GM19023 (cell line): ENCODE results near the gene PIP.
"Not testable (repeated sequence)": the region's sequence is repeated elsewhere in the genome, so short reads cannot be mapped to it uniquely, and the experiment has no call there.

Experiments used
- ATAC-seq: cut with Tn5 transposase; IDR thresholded peaks from one replicate; pipeline ENCODE4 v1.9.1; 2021; ENCODE audit warnings: mild to moderate bottlenecking, moderate library complexity; ENCODE audit not compliant: unreplicated experiment

Gene PIP, protein sequence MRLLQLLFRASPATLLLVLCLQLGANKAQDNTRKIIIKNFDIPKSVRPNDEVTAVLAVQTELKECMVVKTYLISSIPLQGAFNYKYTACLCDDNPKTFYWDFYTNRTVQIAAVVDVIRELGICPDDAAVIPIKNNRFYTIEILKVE

DNA sequence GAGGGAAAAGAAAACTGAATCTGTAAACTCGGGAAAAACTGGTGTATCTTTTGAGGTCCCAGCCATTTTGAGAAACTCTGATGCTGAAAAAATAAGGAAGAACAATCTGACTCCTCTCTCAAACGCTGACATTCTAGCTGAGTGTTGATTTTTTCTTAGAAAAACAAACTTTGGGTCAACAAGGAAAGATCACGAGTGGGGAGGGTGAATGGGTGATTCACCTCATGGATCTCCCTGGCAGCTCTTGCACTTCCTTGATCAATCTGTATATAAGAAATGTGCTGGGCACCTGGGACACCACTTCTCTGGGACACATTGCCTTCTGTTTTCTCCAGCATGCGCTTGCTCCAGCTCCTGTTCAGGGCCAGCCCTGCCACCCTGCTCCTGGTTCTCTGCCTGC is at the start of gene PIP:
Gene PIP (plus strand): TSS at position 297 of the 400 bp plus-strand sequence. CDS start 40 bp downstream, at position 337.
- no peak for ATAC-seq

DNA sequence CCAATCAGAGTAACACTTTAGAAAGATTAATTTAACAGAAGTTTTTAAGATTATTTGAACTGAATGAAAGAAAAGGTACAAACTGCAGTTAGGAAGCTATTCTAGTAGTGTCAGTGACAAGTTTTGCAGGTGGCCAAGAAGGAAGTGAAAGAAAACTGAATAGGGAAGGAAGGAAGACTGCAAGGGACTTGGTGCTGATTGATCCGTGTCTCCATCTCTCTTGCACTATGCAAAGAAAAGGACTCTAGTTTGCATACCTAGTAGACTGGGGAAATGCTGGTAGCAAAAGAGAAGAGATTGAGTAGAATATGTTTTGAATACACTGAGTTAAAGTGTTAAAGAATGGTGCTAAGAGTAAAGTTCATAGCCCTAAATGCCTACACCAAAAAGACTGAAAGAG is 46.8 kb upstream of the PIP start:
- ATAC-seq = no peak

DNA sequence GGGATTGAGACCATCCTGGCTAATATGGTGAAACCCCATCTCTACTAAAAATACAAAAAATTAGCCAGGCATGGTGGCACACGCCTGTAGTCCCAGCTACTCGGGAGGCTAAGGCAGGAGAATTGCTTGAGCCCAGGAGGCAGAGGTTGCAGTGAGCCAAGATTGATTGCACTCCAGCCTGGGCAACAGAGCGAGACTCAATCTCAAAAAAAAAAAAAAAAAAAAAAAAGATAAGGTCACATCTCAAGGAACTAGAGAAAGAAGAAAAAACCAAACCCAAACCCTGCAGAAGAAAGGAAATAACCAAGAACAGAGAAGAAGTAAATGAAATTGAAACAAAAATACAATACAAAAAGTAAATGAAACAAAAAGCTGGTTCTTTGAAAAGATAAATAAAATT is 46.3 kb upstream of the PIP start:
- not testable (repeated sequence) for ATAC-seq

DNA sequence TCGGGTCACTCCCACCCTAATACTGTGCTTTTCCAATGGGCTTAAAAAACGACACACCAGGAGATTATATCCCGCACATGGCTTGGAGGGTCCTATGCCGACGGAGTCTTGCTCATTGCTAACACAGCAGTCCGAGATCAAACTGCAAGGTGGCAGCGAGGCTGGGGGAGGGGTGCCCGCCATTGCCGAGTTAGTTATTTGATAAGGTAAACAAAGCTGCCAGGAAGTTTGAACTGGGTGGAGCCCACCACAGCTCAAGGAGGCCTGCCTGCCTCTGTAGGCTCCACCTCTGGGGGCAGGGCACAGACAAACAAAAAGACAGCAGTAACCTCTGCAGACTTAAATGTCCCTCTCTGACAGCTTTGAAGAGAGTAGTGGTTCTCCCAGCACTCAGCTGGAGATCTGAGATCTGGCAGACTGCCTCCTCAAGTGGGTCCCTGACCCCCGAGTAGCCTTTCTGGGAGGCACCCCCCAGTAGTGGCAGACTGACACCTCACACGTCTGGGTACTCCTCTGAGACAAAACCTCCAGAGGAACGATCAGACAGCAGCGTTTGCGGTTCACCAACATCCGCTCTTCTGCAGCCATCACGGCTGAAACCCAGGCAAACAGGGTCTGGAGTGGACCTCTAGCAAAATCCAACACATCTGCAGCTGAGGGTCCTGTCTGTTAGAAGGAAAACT is 43.2 kb upstream of the PIP start:
- ATAC-seq = not testable (repeated sequence)

DNA sequence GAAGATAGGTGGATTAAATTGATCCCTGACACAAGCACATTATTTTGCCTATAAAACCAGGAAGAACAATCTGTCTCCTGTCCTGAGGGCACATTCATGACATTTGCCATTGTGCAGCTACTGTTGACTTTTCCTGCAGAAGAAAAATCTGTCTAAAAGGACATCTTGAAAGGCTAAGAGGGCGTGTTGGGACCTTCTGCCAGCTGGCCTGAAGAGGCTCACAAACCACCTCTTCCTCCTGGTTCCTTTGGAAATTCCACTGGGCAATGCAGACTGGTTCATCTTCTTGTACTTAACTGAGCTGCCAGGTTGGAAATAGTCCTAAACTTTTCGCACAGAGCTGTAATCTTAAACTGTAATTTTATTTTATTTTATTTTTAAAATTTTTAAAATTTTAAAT is 35.7 kb upstream of the PIP start:
- no peak for ATAC-seq

DNA sequence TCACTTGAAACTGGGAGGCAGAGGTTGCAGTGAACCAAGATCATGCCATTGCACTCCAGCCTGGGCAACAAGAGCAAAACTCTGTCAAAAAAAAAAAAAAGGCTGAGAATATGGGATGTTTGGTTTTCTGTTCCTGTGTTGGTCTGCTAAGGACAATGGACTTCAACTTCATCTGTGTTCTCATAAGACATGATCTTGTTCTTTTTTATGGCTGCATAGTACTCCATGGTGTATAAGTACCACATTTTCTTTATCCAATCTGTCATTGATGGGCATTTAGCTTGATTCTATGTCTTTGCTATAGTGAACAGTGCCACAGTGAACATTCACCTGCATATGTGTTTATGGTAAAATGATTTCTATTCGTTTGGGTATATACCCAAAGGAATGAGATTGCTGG is 32.3 kb upstream of the PIP start:
- not testable (repeated sequence) for ATAC-seq

DNA sequence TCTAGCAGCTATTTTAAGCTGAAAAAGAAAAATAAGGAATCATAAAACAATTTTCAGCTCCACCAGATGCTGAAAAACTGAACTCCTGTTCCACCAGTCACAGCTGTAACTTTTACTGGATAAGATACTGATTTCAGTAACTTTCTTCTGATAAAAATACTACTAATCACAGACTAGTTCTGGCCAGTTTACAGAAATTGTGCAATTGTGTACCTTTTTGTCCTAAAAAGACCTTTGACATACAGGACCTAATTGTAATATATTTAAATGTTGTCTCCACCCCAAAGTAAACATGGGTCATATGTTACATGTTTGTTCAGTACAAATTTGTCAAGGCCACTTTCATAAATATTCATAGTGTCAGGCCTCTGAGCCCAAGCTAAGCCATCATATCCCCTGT is 27.1 kb upstream of the PIP start:
- ATAC-seq = no peak

DNA sequence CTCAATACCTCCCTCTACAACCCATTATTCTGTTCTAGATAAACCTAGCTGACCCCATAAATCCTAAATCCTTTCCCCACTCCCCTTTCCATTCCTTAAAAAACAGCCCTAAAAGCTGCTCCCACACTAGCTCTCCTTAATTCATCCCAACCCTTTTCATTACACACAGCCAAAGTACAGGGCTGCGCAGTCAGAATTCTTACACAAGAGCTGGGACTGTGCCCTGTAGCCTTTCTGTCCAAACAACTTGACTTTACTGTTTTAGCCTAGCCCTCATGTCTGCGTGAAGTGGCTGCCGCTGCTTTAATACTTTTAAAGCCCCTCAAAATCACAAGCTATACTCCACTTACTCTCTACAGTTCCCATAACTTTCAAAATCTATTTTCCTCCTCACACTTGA is 23.9 kb upstream of the PIP start:
- ATAC-seq = not testable (repeated sequence)

DNA sequence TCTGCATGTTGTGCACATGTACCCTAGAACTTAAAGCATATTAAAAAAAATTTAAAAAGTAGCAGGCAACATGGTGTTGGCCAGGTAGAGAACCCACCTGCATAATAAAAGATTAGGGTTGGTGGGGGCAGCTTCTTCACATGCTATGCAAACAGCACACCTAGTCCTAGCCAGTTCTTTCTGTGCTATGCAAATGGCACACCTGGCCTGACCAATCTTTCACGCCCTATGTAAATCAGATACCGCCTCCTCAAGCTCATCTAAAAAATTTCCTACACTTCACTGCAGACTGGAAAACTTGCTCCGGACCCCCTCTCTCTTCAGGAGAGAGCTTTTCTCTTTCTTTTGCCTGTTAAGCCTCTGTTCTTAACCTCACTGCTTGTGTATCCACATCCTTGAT is 14.5 kb upstream of the PIP start:
- ATAC-seq = no peak

DNA sequence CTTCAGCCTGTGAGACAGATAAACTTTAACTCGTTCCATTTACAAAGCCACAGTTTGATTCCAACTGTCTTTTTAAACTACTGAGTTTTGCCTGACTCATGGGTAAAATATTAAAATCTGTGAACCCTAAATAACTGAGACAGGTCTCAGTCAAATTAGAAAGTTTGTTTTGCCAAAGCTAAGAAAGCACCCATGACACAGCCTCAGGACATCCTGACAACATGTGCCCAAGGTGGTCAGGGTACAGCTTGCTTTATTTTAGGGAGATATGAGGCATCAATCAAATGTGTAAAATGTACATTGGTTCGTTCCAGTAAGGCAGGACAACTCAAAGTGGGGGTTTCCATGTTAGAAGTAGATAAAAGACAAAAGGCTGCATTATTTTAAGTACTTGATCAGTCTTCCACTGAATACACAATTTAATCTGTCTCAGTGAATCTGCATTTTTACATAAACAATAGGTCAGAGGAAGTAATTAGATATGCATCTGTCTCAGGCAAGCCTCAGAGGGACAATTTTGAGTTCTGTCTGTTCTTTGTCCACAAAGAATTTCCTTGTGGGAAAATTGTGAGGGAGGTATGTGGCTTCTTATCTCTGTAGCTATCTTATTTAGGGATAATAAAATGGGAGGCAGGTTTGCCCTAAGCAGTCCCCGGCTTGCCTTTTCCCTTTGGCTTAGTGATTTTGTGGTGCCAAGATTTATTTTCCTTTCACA is 11.0 kb upstream of the PIP start:
- ATAC-seq = no peak

DNA sequence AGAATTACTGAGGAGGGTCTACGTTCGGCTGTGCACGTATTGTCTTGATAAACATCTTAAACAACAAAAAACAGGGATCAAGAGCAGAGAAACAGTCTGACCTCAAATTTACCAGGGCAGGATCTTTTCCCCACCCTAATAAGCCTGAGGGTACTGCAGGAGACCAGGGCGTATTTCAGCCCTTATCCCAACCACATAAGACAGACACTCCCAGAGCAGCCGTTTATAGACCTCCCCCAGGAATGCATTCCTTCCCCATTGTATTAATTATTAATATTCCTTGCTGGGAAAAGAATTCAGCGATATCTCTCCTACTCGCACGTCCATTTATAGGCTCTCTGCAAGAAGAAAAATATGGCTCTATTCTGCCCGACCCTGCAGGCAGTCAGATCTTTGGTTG is 8.6 kb upstream of the PIP start:
- not testable (repeated sequence) for ATAC-seq

DNA sequence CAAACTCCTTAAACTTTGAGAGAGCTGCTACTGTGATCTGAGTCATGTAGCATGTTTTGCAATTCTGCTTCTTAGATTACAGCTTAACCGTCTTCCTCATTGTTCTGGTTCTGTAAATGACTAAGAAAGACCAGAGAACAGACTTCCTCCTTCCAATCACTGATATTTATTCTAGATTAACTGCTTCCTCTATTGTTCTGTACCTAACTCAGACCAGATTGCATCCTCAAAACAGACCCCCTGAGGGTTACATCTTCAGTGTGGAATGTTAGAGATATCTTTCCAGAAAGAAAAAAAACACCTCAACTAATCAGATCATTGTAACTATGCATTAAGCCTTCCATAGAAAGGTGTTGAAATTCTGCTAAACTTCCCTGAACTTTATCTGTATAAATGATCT is 5.7 kb upstream of the PIP start:
- no peak for ATAC-seq

DNA sequence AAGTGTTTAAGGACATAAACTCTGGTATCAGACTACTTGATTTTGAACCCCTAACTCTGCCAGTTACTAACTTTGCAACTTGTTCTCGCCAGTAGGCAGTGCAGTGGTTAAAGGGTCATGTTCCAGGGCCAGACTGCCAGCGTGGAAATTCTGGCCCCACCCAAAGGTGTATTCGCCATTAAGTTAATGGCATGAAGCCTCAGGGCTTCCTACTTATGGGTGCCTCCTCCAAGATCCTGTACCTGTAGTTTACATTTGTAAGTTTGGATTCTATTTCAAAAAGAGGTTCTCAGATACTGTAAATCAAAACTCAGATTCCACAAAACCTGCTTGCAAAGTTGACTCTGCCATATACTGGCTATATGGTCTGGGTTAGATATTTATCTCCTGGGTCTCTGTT is 2.8 kb upstream of the PIP start:
- no peak for ATAC-seq

DNA sequence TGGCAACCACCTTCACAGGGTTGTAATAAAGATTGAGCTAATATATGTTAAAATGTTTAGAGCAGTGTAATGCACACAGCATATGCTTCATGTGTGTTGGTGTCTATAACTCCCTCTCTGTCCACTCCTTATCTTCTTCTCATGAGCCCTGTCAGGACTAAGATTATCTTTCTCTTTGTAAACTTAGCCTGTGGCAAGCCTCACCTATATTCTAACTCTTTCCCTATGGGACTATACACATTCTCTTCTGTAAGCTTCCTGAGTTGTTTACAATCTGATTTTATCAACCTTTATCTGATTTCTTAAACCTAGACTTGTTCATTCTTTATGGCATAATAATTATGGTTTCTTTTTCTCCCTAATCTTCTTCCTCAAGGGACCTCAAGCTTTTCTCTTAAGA is 2.4 kb upstream of the PIP start:
- ATAC-seq = no peak

DNA sequence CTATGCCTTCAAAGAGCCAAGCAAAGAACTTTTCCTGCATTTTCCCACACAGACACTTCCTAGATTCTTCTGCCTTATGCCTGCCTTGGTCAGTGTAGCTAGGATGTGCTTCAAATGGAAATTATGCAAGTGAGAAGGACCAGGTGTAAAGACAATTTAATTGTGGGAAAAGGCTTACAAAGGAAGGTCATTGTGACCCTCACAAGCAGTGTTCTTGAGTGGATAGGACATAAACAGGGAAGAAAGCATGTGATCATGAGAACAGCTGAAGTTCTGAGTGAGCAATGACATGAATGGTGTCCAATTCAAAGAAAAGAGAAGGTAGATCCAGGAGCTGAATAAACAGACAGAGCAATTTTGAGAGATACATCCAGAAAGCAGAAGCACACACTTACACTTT is 1.3 kb upstream of the PIP start:
- ATAC-seq = no peak

DNA sequence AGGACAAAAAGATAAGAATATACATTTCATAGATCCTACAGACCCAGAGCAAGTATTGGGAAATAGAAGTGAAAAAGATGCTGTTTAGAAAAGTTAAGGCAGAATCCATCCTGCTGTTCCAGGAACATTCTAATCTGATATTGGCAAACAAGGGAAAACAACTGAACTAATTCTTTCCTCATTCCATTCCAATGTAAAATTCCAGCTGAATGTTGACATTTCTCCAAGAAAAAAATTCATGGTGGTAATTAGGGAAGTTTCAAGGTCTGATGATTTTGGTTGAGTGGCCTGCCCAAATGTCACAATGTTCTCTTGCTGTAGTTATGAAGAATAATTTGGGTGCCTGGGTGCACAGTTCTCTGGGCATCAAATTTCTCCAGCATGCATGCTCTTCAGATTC is 15.2 kb downstream of the PIP start:
- no peak for ATAC-seq

DNA sequence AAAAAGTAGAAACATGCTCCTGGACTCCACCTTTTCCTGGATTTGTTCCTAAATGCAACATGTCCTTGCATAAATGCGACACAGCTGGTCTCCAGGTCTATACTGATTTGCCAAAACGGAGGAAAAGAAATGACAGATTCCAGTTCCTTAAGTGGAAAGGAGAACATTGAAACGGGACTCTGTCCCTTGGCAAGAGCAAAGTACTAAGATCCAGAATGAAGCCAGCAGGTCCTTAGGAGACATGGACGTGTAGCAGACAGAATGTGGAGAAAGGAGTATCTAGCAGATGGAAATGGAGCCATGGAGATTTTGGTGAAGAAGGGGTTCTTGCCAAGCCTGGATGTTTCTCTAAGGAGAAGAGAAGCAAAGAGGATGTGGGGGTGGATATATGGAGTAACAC is 16.2 kb downstream of the PIP start:
- no peak for ATAC-seq

DNA sequence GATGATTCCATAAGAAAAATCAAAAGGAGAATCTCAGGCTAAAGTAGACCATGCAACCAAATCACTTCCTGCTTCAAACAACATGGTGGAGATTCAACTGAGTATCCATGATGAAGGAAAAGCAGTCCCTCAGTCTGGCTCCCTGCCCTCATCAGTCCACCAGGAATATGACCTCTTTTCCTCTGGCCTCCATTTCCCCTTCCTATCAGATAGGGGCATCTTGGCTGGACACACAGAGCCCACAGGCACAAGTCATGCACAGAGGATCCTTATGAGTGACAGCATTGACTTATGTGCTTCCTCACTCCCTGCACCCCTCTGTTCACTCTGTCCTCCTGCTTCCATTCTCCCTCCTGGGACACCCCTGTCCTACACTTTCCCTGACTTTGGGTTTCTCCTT is 16.8 kb downstream of the PIP start:
- ATAC-seq = no peak

DNA sequence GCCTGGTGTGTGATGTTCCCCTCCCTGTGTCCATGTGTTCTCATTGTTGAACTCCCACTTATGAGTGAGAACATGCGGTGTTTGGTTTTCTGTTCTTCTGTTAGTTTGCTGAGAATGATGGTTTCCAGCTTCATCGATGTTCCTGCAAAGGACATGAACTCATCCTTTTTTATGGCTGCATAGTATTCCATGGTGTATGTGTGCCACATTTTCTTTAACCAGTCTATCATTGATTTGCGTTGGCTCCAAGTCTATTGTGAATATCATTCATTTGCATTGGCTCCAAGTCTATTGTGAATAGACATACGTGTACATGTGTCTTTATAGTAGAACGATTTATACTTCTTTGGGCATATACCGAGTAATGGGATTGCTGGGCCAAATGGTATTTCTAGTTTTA is 18.8 kb downstream of the PIP start:
- not testable (repeated sequence) for ATAC-seq

DNA sequence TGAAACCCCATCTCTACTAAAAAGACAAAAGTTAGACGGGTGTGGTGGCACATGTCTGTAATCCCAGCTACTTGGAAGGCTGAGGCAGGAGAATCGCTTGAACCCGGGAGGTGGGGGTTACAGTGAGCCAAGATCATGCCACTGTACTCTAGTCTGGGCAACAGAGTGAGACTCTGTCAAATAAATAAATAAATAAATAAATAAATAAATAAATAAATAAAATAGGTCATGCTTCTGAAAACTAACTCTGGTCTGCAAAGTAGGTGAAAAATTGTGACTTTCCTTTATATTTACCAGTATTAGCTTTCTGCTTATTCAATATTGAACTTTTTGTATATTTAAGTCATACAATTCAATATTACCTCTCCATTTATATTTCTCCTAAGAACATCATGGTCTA is 26.7 kb downstream of the PIP start:
- ATAC-seq = not testable (repeated sequence)

DNA sequence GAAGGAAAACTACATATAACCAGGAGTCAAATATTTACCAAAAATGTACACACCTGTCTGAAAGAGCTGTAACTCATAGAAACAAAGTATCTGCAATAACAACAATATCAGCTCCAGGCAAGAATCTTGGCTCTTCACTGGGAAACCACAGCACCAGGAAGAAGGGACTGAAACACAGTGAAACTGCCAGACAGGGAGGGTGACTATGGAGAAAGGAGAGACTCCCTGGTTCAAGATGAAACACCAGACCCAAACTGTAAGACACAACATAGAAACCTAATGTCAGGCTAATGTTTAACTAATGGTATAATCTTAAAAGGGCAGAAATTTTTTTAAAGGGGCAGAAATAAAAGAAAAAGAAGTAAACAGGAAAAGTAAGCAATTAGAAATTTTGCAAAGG is 39.8 kb downstream of the PIP start:
- ATAC-seq = no peak

DNA sequence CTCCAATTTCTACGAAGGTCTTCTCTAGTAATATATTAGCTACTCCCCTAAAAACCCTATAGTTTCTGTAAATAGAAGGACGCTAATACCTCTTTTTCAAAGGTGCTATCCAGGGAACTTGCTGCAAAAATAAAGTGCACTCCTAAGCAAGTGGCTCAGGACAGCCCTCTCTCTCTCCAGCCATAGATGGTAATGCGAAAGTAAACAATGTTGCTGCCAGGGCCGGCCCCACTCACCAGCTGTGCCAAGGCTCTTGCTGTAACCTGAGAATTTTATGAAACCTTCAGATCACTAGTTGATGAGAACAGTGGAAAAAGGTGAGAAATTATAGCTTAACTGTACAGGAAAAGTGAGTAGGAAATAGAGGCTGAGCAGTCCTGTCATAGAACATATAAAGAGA is 40.5 kb downstream of the PIP start:
- no peak for ATAC-seq
